Right lobe of liver (tissue), 6 donors: ENCODE measurements around the gene ZNF253. TPM values are rescaled to one million over a fixed set of nuclear protein-coding genes. Genes with fewer than 3 reads are reported as not detected.
"Not testable (repeated sequence)": the region's sequence is repeated elsewhere in the genome, so short reads cannot be mapped to it uniquely, and the experiment has no call there.

Experiments used
- ATAC-seq, 4 donors: fragments of 200-7000 bp; cut with Tn5 transposase; one replicate each; pipeline ENCODE4 v1.9.1; 2020; ENCODE audit warnings: mild to moderate bottlenecking in 4 of 4, moderate library complexity in 4 of 4
- DNase-seq, 3 donors: peaks; one replicate each; pipeline ENCODE4 v3.0.0-alpha.2; 2020
- H3K27ac ChIP-seq, 3 donors: fragments of 200-600 bp; one replicate each; pipeline ENCODE4 v1.8.0; 2022
- H3K27me3 ChIP-seq, 2 donors: fragments of 200-600 bp; one replicate each; pipeline ENCODE4 v1.8.0; 2022
- H3K36me3 ChIP-seq, 4 donors: fragments of 200-600 bp; sonication (generic) in 1 of 4; one replicate each; pipeline versions ENCODE4 v1.5.1 to v1.8.0; 2017 to 2022; ENCODE audit warnings: control low read depth in 1 of 4
- H3K4me1 ChIP-seq, 4 donors: fragments of 200-600 bp; sonication (generic) in 1 of 4; one replicate each; pipeline versions ENCODE4 v1.5.1 to v1.8.0; 2017 to 2022; ENCODE audit warnings: control low read depth in 1 of 4
- H3K4me3 ChIP-seq, 3 donors: fragments of 200-600 bp; one replicate each; pipeline ENCODE4 v1.8.0; 2022
- H3K9me3 ChIP-seq, 4 donors: fragments of 200-600 bp; sonication (generic) in 1 of 4; one replicate each; pipeline versions ENCODE4 v1.5.1 to v1.8.0; 2017 to 2022; ENCODE audit warnings: control low read depth in 1 of 4
- CTCF ChIP-seq, 4 donors: fragments of 200-600 bp in 3 of 4; fragments of 450-650 bp in 1 of 4; IDR thresholded peaks; one replicate each; pipeline versions ENCODE4 v1.5.1 to v1.8.0; 2016 to 2022; ENCODE audit warnings: antibody characterized with exemption in 4 of 4, mild to moderate bottlenecking in 2 of 4
- POLR2A ChIP-seq: fragments of 450-650 bp; IDR thresholded peaks from one replicate; pipeline ENCODE4 v1.6.1; 2017; ENCODE audit warnings: antibody characterized with exemption, mild to moderate bottlenecking
- WGBS: methylation state at CpG from one replicate; pipeline ENCODE4 v1.1.6; 2018; ENCODE audit warnings: low coverage, low lambda C conversion rate; ENCODE audit not compliant: insufficient coverage; ENCODE audit errors: missing lambda C conversion rate; 5-methylcytosine and 5-hydroxymethylcytosine counted together
- intact Hi-C, 2 donors: fragments of 100-400 bp; cut with DNase I; formaldehyde crosslinking; loops; one replicate each; pipeline versions ENCODE4 v1.11.2 to v1.14.1; 2022
- total RNA-seq, 6 experiments: library from RNA; depleted of rRNA in 2 of 6; stranded (reverse); fragments of >200 nt in 2 of 6; fragmentation: NEBNext Ultra II Directional in 3 of 6; extraction: Animal tissue kit (Norgen Biotek cat#: 25700) in 3 of 6; gene quantifications; one replicate each; pipeline versions ENCODE4 v1.1.0 to v1.2.4, GENCODE V29; 2016 to 2023
- donor health status: DM: no; HTN: yes; CAD: no.
- donor health status: DM: no; HTN: no; CAD: no.
- donor health status: DM: no; HTN: no; CAD: no.
- donor health status: DM: no; HTN: yes; CAD: no.
- donor health status: DM: no; HTN: yes; CAD: no.

Gene ZNF253
- total RNA-seq, 6 experiments from 2014 or later: 3.6 to 6.7 (median 4.4) TPM

GRCh38 chr19:19821366-19821951, 44.2 kb upstream of the ZNF253 start, which contains the start of gene ZNF506:
ZNF506 (minus strand) TSS chr19:19821750; CDS start chr19:19821603, 147 bp downstream.
- peak; percentile 97 to 98 (median 98) for ATAC-seq
- H3K4me3 ChIP-seq: peak within 1 kb of the TSS; percentile 55 to 72 (median 59)
- H3K9me3 ChIP-seq: peaks cover 0 to 9% (median 2%) of the 10 kb centered on the region in 4 donors
- 5% methylated on average over 13 of the region's 28 CpGs for WGBS
- H3K27me3 ChIP-seq: no peaks in the 10 kb centered on the region
- TF ChIP-seq POLR2A (peak; percentile 79), CTCF (IDR thresholded peaks at IDR 0.05) (no peak)
- intact Hi-C loops: no loop called here
- peak within 1 kb of the TSS; percentile 73 to 87 (median 77) for H3K27ac ChIP-seq
- no peaks in the 10 kb centered on the region for H3K4me1 ChIP-seq
- no peaks in the 10 kb centered on the region for H3K36me3 ChIP-seq
- DNase-seq: peak; percentile 92 to 95 (median 95)

GRCh38 chr19:19821976-19822375, 43.7 kb upstream of the ZNF253 start:
- WGBS: 13% methylated on average over 11 of the region's 11 CpGs
- peak in 1 of 4 donors; percentile 18 for ATAC-seq
- H3K9me3 ChIP-seq, intact Hi-C loops, DNase-seq, H3K36me3 ChIP-seq, H3K27me3 ChIP-seq, H3K4me1 ChIP-seq: not testable (repeated sequence)
- Histone ChIP-seq H3K27ac (peak overlapping the region; percentile 31 to 87 (median 77)), H3K4me3 (peak overlapping the region; percentile 55 to 72 (median 59))

GRCh38 chr19:19823916-19824315, 41.8 kb upstream of the ZNF253 start:
- Histone ChIP-seq H3K27ac (no peak overlapping the region), H3K9me3 (peaks cover 0 to 13% (median 6%) of the 10 kb centered on the region in 4 donors), H3K36me3 (no peaks in the 10 kb centered on the region), H3K27me3 (no peaks in the 10 kb centered on the region), H3K4me3 (no peak overlapping the region), H3K4me1 (no peaks in the 10 kb centered on the region)
- no peak for ATAC-seq
- DNase-seq: no peak
- intact Hi-C loops: no loop called here
- 66% methylated on average over 2 of the region's 2 CpGs for WGBS
- TF ChIP-seq CTCF (IDR thresholded peaks at IDR 0.05) (no peak), POLR2A (no peak)

GRCh38 chr19:19826875-19827274, 38.8 kb upstream of the ZNF253 start:
- Histone ChIP-seq H3K27ac (no peak overlapping the region), H3K9me3 (peaks cover 0 to 21% (median 9%) of the 10 kb centered on the region in 4 donors), H3K27me3 (no peaks in the 10 kb centered on the region), H3K4me1 (no peaks in the 10 kb centered on the region), H3K36me3 (no peaks in the 10 kb centered on the region), H3K4me3 (no peak overlapping the region)
- 86% methylated on average over 11 of the region's 11 CpGs for WGBS
- no peak for ATAC-seq
- TF ChIP-seq POLR2A: no peak
- no peak for TF ChIP-seq CTCF (IDR thresholded peaks at IDR 0.05)
- intact Hi-C loops: no loop called here
- DNase-seq: no peak

GRCh38 chr19:19835560-19836038, 30.1 kb upstream of the ZNF253 start:
- Histone ChIP-seq H3K9me3 (peaks cover 0 to 60% (median 10%) of the 10 kb centered on the region in 4 donors), H3K27ac (no peak overlapping the region), H3K4me3 (no peak overlapping the region), H3K27me3 (no peaks in the 10 kb centered on the region), H3K4me1 (no peaks in the 10 kb centered on the region), H3K36me3 (no peaks in the 10 kb centered on the region)
- DNase-seq (no peak), ATAC-seq (no peak)
- no peak for TF ChIP-seq POLR2A
- TF ChIP-seq CTCF (IDR thresholded peaks at IDR 0.05): no peak
- intact Hi-C loops: no loop called here
